Measurements from ENCODE around the gene ACVR1.
A peak's percentile ranks its signal among the peaks of the same experiment; 100 is the strongest.

The ACVR1 gene

DNA sequence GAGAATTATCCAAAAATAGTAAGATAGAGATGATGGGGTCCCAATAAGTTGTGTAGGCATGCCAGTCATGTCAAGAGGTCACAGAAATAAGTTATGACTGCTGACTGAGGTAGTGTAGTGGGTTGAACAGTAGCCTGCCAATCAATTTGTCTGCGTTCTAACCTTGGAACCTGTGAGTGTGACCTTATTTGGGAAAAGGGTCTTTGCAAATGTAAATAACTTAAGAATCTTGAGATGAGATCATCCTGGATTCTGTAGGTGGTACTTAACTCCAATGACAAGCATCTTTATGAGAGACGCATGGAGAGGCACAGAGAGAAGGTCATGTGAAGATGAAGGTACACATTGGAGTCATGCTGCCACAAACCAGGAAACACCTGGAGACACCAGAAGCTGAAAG lies 31.0 kb downstream of the ACVR1 start:
- Mint-ChIP-seq H3K4me3 (no peak overlapping the region), H3K27ac (peak overlapping the region; percentile 46), H3K4me1 (peaks cover 32% of the 10 kb centered on the region), H3K27me3 (no peaks in the 10 kb centered on the region), H3K36me3 (peaks cover 26% of the 10 kb centered on the region), H3K9me3 (no peaks in the 10 kb centered on the region)

DNA sequence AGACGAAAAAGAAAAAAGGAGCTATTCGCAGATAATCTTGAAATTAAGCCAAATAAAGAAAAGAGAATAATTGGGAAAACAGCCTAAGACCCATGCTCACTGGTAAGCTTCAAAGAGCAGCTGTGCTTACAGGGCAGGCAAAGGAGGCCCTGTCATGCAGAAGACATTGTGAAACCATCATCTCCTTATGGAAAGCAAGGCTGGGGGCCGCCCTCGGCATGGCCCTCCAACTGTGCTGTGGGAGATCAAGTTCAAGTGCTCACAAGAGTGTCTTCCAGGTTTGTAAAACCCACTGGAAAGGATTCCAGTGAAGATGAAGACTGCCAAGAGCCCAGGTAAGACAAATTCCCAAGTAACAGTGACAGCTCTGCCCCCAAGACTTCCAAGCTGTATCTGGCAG lies 32.2 kb downstream of the ACVR1 start:
- Mint-ChIP-seq H3K9me3 (no peaks in the 10 kb centered on the region), H3K36me3 (peaks cover 23% of the 10 kb centered on the region), H3K27ac (no peak overlapping the region), H3K4me3 (no peak overlapping the region), H3K27me3 (no peaks in the 10 kb centered on the region), H3K4me1 (peaks cover 43% of the 10 kb centered on the region)

DNA sequence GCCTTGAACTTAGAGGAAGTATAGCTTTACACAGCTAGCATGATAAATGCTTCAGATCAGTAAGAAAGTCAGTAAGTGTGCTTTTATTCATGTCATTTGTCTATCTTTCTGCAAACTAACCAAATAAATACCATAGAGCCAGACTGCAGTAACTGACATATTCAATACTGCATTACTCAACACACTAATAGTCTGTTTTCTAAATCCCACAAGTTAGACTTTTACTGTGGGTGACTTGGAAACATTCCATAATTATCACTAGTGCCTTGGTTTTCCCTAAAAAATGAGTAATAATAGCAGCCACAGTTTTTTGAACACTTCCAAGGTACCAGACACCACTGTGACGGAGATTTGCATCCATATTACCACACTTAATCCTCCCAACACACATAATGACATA lies 33.0 kb downstream of the ACVR1 start:
- H3K27ac Mint-ChIP-seq: no peak overlapping the region
- no peaks in the 10 kb centered on the region for H3K27me3 Mint-ChIP-seq
- peaks cover 16% of the 10 kb centered on the region for H3K36me3 Mint-ChIP-seq
- H3K4me1 Mint-ChIP-seq: peaks cover 51% of the 10 kb centered on the region
- no peaks in the 10 kb centered on the region for H3K9me3 Mint-ChIP-seq
- no peak overlapping the region for H3K4me3 Mint-ChIP-seq

DNA sequence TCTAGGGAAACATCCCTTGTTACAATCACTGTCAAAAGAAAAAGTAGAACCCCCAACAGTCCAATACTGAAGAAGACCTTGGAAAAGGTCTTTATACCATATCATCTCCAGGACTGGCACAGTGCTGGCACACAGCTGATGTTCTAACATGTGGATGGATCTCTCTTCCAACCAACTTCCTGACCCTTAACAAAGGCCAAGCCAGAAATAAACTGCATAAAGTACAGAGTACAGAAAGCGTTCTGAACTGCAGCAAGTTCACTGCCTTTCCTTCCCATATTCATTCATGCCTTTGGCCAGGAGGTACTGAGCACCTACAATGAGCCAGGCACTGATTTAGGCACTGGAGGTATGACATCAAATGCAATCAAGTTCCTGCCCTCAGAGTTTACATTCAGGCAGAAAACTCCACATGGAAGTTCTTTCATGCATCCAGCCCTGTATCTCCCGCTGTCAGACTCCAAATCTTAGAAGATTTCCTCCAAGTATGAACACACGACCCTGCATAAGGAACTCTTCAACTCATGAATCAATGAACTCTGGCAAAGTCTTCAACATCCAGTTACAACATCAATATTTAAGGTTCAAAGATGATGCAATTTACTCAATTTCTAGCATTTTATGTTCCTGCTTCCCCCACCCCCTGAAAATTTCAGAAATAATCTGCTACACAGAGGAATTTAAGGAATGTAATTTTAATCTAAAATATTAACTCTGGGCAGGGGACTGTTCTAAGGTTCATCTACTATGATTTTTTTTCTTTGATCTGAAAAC lies 33.8 kb downstream of the ACVR1 start:
- Mint-ChIP-seq H3K27me3 (no peaks in the 10 kb centered on the region), H3K36me3 (peaks cover 12% of the 10 kb centered on the region), H3K4me3 (no peak overlapping the region), H3K9me3 (no peaks in the 10 kb centered on the region), H3K27ac (no peak overlapping the region), H3K4me1 (peaks cover 55% of the 10 kb centered on the region)

DNA sequence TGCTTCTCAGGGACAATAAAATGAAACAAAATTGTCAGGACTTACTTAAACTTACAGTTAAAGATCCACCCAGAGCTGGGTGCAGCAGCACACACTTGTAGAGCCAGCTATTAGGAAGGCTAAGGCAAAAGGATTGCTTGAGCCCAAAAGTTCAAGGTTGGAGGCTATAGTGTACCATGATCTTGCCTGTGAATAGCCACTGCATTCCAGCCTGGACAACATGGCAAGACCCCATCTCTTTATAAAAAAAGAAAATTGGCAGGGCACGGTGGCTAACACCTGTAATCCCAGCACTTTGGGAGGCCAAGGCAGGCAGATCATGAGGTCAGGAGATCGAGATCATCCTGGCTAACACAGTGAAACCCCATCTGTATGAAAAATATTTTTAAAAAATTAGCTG lies 34.6 kb downstream of the ACVR1 start:
- H3K9me3 Mint-ChIP-seq: no peaks in the 10 kb centered on the region
- H3K27ac Mint-ChIP-seq: no peak overlapping the region
- H3K4me1 Mint-ChIP-seq: peaks cover 61% of the 10 kb centered on the region
- H3K36me3 Mint-ChIP-seq: peaks cover 11% of the 10 kb centered on the region
- no peaks in the 10 kb centered on the region for H3K27me3 Mint-ChIP-seq
- H3K4me3 Mint-ChIP-seq: no peak overlapping the region

DNA sequence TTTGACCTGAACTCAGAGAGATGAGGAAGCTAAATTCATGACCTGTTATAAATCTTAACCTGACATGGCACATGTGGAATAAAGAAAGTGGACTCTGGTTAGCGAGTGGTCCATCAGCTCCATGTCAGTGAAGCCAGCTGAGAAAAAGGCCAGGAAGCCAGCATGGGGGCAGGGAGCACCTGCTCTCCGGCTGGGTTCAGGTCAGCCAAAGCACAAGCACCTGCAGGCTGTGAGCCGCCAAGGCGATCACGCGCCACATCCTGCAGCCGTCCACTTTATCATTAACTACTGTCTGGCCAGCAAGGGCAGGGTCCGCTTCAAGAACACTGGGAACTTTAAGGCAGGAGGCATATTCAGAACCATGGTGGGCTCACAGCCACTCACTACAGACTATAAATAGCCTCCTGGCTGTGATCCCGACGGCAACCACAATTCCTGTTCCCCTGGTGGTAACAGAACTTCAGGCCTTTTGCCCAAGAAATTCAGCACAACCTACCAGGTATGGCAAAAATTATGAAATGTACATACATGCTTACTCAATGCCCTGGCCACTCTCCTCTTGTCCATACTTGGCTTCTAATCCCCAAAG lies 35.5 kb downstream of the ACVR1 start:
- Mint-ChIP-seq H3K36me3 (peaks cover 6% of the 10 kb centered on the region), H3K27ac (no peak overlapping the region), H3K9me3 (no peaks in the 10 kb centered on the region), H3K4me3 (no peak overlapping the region), H3K4me1 (peaks cover 61% of the 10 kb centered on the region), H3K27me3 (no peaks in the 10 kb centered on the region)

DNA sequence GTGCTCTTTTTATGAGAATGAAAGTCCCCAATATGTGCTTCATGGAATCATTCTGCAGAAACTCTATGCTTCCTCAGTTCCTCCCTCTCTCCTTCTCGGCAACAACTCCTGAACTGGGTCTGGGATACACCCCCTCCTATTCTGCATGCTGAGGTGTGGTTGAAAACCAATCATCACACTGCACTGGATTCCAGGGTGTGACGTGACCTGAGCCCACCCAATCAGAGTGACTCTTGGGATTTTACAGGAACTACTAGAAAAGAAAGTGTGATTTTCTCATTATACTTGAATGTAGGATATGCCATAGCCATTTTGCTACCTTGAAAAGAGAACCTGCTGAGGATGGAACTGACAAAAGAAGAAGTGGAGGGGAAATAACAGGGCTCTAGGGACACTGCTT lies 36.3 kb downstream of the ACVR1 start:
- H3K4me1 Mint-ChIP-seq: peaks cover 55% of the 10 kb centered on the region
- H3K36me3 Mint-ChIP-seq: peaks cover 3% of the 10 kb centered on the region
- no peak overlapping the region for H3K4me3 Mint-ChIP-seq
- no peaks in the 10 kb centered on the region for H3K27me3 Mint-ChIP-seq
- H3K9me3 Mint-ChIP-seq: no peaks in the 10 kb centered on the region
- no peak overlapping the region for H3K27ac Mint-ChIP-seq

DNA sequence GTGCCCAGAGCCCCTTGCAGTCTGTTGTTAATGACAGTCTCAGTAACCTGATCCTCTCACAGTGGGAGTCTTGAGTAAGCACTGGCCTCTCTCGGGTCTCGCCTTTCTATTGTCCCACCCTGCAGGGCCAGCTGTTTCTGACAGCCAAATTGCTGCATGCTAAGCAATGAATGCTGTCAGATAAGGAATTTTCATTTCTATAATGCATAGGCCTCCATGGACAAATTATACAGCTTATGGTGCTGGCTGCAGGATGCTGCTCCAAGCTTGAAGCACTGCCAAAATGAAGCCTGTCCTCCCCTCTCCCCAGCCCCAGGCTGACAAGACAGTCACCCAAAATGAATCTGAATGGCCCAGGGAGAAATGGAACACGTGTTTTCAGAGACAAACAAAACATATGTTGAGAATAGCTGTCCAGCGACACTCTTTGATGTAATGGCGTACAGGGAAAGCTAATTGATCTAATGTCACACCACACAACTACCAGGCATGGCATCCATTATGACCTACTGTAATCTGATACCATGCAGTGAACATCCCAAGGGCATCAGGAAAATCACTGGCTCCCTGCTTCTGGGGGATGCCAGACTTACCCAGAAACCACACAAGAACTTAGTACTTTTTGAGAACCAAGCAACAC lies 36.8 kb downstream of the ACVR1 start:
- no peaks in the 10 kb centered on the region for H3K27me3 Mint-ChIP-seq
- H3K36me3 Mint-ChIP-seq: peaks cover 2% of the 10 kb centered on the region
- H3K27ac Mint-ChIP-seq: no peak overlapping the region
- peaks cover 53% of the 10 kb centered on the region for H3K4me1 Mint-ChIP-seq
- no peaks in the 10 kb centered on the region for H3K9me3 Mint-ChIP-seq
- no peak overlapping the region for H3K4me3 Mint-ChIP-seq

DNA sequence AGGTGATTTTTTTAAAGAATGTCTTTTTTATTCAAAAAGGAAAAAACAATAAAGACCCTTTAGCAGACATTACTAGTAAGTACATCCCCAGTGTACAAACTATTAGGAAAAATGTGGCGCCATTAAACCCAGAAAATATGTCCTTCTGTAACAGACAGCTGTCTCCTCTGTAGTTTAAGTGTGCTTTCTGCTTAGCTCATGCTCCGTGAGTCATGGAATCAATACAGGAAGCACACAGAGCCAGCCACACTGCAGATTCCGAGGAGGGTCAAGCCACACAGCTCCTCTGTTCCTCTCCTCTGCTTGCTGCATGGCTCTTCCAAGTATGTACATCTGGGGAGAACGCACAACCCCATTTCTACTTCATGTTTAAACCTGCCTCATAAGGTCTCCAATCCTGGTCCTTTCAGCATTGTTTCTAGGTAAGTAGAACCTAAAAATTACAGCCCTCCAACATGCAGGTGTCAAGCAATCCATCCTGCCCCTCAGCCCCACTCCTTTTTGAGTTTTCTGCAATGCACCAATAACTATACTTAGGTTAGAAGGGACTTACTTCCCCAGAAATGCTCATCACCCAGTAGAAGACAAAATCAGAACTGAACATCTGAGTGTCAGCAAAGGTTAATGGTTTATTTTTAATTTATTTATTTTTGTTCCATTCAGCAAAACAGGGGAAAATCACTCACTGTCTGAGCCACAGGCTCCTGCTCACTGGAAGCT lies 37.5 kb downstream of the ACVR1 start:
- no peaks in the 10 kb centered on the region for H3K27me3 Mint-ChIP-seq
- no peaks in the 10 kb centered on the region for H3K9me3 Mint-ChIP-seq
- peaks cover under 1% of the 10 kb centered on the region for H3K36me3 Mint-ChIP-seq
- peaks cover 48% of the 10 kb centered on the region for H3K4me1 Mint-ChIP-seq
- peak overlapping the region; percentile 84 for H3K27ac Mint-ChIP-seq
- peak overlapping the region; percentile 26 for H3K4me3 Mint-ChIP-seq

DNA sequence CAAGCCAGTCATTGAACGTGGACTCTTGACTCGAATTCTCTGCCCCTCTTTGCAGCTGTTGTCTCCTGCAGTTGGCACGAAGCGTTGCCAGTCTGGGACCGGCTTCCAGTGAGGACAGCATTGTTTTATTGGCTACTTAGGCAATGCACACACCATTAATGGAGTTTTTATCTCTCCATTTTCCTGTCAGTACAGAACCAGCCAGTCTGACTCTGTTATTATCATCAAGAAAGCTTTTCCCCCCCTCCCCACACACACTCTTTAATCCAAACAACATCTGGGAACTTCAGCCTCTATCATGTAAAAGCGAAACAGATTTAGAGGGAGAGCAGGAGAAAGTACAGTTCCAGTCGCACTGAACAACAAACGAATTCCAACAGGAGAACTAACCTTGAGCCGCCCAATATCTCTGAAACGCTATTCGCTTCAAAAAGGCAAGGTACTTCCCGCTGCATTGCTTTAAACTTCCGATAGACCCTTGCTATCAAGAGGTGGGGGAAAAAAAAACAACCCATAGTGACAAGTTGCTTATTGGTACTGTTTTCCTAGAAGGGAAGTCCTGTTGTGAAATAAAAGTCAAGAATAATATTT lies 38.2 kb downstream of the ACVR1 start:
- Mint-ChIP-seq H3K4me3 (peak overlapping the region; percentile 19), H3K27me3 (no peaks in the 10 kb centered on the region), H3K36me3 (no peaks in the 10 kb centered on the region), H3K27ac (peak overlapping the region; percentile 89), H3K9me3 (no peaks in the 10 kb centered on the region), H3K4me1 (peaks cover 48% of the 10 kb centered on the region)

DNA sequence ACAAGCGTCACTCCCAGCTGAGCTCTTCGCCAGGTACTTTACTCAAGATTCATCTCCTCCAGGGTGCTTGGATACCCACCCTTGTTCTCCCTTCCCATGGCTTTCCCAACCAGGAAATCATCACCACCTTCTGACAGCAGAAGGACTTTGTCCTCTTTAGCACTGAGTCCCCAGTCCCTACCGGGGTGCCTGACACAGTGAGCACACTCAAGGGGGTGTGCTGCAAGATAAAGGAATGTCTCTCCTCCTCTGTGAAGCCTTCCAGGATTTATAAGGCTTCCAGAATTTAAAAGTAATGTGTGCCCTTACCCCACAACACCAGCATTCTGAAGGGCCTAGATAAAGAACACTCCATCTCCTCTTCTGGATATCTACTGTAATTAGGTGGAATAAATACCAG lies 39.6 kb downstream of the ACVR1 start:
- peaks cover under 1% of the 10 kb centered on the region for H3K36me3 Mint-ChIP-seq

DNA sequence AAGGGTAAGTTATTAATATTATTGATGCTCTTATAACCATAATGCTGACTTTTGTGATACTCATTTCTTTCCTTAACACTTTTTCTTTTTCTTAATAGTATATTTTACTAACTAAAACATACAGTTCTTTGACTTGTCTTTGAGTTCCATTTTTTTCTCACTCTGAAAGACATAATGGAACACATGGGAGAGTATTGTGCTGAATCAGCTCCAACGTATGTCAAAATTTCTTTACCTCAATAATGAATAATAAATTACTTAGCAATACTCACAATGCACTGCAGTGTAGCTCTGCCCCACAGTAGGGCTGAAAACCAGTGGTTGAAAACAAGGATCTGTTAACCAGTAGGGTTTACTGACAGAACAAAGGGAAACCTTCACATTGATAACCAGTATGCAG lies 40.7 kb downstream of the ACVR1 start:
- no peak overlapping the region for H3K4me3 Mint-ChIP-seq
- peaks cover 7% of the 10 kb centered on the region for H3K36me3 Mint-ChIP-seq
- no peaks in the 10 kb centered on the region for H3K9me3 Mint-ChIP-seq
- no peak overlapping the region for H3K27ac Mint-ChIP-seq
- peaks cover 59% of the 10 kb centered on the region for H3K4me1 Mint-ChIP-seq
- no peaks in the 10 kb centered on the region for H3K27me3 Mint-ChIP-seq

More for the DNA sequence above, 39.6 kb downstream of the ACVR1 start:
- Mint-ChIP-seq H3K27me3 (no peaks in the 10 kb centered on the region), H3K27ac (peak overlapping the region; percentile 86), H3K4me3 (no peak overlapping the region), H3K4me1 (peaks cover 48% of the 10 kb centered on the region), H3K9me3 (no peaks in the 10 kb centered on the region)

DNA sequence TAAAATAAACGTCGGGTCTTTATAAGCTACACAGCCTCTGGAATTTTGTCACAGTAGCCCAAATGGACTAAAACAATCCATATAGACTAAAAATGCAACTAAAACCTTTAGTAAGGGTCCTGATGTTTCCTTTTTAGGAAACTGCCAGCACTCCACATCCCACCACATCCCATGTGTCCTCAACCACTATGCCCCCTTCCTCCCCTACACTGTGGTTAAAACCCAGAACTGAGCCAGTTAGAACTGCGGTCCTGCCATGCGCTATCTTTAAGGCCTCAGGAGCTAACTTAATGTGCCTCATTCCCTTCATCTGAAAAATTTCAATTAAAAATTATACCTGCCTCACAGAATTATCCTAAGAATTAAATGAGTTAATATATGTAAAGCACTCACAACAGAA lies 41.1 kb downstream of the ACVR1 start:
- Mint-ChIP-seq H3K9me3 (no peaks in the 10 kb centered on the region), H3K4me3 (no peak overlapping the region), H3K36me3 (peaks cover 9% of the 10 kb centered on the region), H3K27me3 (no peaks in the 10 kb centered on the region), H3K27ac (no peak overlapping the region), H3K4me1 (peaks cover 61% of the 10 kb centered on the region)

DNA sequence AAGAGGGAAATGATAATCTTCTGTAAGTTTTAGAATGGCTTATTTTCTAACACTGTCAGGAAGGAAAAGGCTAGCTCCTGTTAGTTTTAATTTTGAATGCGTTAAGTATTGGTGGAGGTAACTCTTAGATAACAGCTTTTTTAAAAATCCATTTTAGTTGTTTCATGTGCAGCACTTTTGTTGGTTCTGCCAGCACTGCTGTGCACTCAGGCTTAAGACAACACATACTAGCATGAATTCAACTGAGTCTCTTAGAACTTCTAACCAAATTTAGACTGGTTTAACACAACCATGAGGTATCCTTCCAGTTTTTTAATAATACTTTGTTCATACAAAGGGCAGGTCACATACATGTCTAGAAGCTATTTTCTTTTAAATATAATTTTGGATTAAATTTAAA lies 42.4 kb downstream of the ACVR1 start:
- Mint-ChIP-seq H3K4me1 (peaks cover 53% of the 10 kb centered on the region), H3K27ac (no peak overlapping the region), H3K4me3 (no peak overlapping the region), H3K27me3 (no peaks in the 10 kb centered on the region), H3K9me3 (no peaks in the 10 kb centered on the region), H3K36me3 (peaks cover 14% of the 10 kb centered on the region)

DNA sequence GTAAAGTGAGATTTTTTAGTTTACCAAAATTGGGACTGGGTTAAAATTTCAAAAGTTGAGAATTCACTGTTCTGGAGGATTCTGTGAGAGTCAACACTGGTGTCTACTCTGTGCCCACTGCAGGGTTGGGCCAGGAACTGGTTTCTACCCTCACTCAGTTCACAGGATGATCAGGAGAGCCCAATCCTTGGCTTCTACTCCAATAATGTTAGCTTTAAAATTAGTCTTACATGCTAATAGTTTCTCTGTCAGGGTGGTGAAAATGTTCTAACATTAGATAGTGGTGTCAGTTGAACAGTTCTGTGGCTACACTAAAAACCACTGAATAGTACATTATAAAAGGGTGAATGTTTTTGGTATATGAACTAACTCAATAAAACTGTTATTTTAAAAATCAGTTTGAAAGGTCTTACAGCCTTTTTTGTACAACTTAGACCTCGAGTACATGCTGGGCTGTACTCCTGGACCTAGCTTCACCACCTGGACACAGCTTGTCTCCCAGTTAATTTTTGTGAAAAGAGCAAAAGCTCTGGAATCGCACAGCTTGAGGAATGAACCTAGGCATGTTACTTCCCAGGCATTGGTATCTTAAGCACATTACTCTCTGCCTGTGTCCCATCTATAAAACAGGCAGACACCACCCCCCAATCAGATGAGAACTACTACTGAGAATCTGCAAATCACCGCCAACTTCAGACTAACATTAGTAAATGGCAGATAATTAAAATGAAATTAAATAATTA lies 44.4 kb downstream of the ACVR1 start:
- no peaks in the 10 kb centered on the region for H3K27me3 Mint-ChIP-seq
- peaks cover 14% of the 10 kb centered on the region for H3K36me3 Mint-ChIP-seq
- no peaks in the 10 kb centered on the region for H3K9me3 Mint-ChIP-seq
- H3K27ac Mint-ChIP-seq: no peak overlapping the region
- peaks cover 34% of the 10 kb centered on the region for H3K4me1 Mint-ChIP-seq
- H3K4me3 Mint-ChIP-seq: no peak overlapping the region

All from activated naive CD4-positive, alpha-beta T cell treated with anti-CD3 and anti-CD28 coated beads, Interleukin-2, amount 50 U/mL, for 24 hours (primary cell).